Measurements from ENCODE around the gene MOK. TPM values are rescaled to one million over a fixed set of nuclear protein-coding genes. Genes with fewer than 3 reads are reported as not detected.

Gene MOK
- total RNA-seq, 1 donor from 2014 or later: 14.2 TPM

GRCh38 chr14:102203382-102203781, 101.6 kb downstream of the MOK start:
- Histone ChIP-seq H3K36me3 (peaks cover 0 to 21% of the 10 kb centered on the region in 2 donors), H3K27me3 (no peaks in the 10 kb centered on the region), H3K4me3 (no peak overlapping the region), H3K9me3 (no peaks in the 10 kb centered on the region), H3K27ac (no peak overlapping the region), H3K4me1 (no peaks in the 10 kb centered on the region)
- DNase-seq (ENCODE audit: extremely low spot score in 2 of 2): no peak
- intact Hi-C loops (cut with DNase I): no loop called here
- TF ChIP-seq POLR2AphosphoS5 (IDR thresholded peaks at IDR 0.05; ENCODE audit: insufficient read depth in 1 of 2, low read depth in 1 of 2) (no peak), POLR2A (IDR thresholded peaks at IDR 0.05) (no peak), CTCF (IDR thresholded peaks at IDR 0.05) (no peak)

- peaks cover 0 to 24% of the 10 kb centered on the region in 2 donors for H3K36me3 ChIP-seq
- intact Hi-C loops (cut with DNase I): no loop called here
Observed at GRCh38 chr14:102202944-102203343, 102.0 kb downstream of the MOK start.

GRCh38 chr14:102201776-102202175, 103.2 kb downstream of the MOK start:
- DNase-seq (ENCODE audit: extremely low spot score in 2 of 2): no peak
- no peaks in the 10 kb centered on the region for H3K9me3 ChIP-seq
- no peaks in the 10 kb centered on the region for H3K27me3 ChIP-seq
- no peak overlapping the region for H3K4me3 ChIP-seq
- no peak overlapping the region for H3K27ac ChIP-seq
- peaks cover 0 to 28% of the 10 kb centered on the region in 2 donors for H3K36me3 ChIP-seq
- intact Hi-C loops (cut with DNase I): no loop called here
- TF ChIP-seq CTCF (IDR thresholded peaks at IDR 0.05): no peak
- TF ChIP-seq POLR2AphosphoS5 (IDR thresholded peaks at IDR 0.05; ENCODE audit: insufficient read depth in 1 of 2, low read depth in 1 of 2): no peak
- no peak for TF ChIP-seq POLR2A (IDR thresholded peaks at IDR 0.05)
- peaks cover 11% of the 10 kb centered on the region for H3K4me1 ChIP-seq

More at GRCh38 chr14:102202944-102203343, 102.0 kb downstream of the MOK start:
- no peak overlapping the region for H3K4me3 ChIP-seq
- H3K27ac ChIP-seq: no peak overlapping the region
- H3K4me1 ChIP-seq: no peaks in the 10 kb centered on the region
- DNase-seq (ENCODE audit: extremely low spot score in 2 of 2): no peak
- H3K27me3 ChIP-seq: no peaks in the 10 kb centered on the region
- H3K9me3 ChIP-seq: no peaks in the 10 kb centered on the region
- TF ChIP-seq POLR2A (IDR thresholded peaks at IDR 0.05) (no peak), CTCF (IDR thresholded peaks at IDR 0.05) (no peak), POLR2AphosphoS5 (IDR thresholded peaks at IDR 0.05; ENCODE audit: insufficient read depth in 1 of 2, low read depth in 1 of 2) (no peak)

GRCh38 chr14:102201353-102201738, 103.6 kb downstream of the MOK start:
- Histone ChIP-seq H3K4me3 (no peak overlapping the region), H3K27me3 (no peaks in the 10 kb centered on the region), H3K9me3 (no peaks in the 10 kb centered on the region), H3K36me3 (peaks cover 0 to 28% of the 10 kb centered on the region in 2 donors), H3K4me1 (peaks cover 16% of the 10 kb centered on the region), H3K27ac (no peak overlapping the region)
- no peak for DNase-seq (ENCODE audit: extremely low spot score in 2 of 2)
- intact Hi-C loops (cut with DNase I): no loop called here
- TF ChIP-seq POLR2AphosphoS5 (IDR thresholded peaks at IDR 0.05; ENCODE audit: insufficient read depth in 1 of 2, low read depth in 1 of 2) (no peak), CTCF (IDR thresholded peaks at IDR 0.05) (no peak), POLR2A (IDR thresholded peaks at IDR 0.05) (no peak)

GRCh38 chr14:102200690-102201352, 104.1 kb downstream of the MOK start:
- Histone ChIP-seq H3K9me3 (no peaks in the 10 kb centered on the region), H3K27ac (no peak overlapping the region), H3K36me3 (peaks cover 0 to 31% of the 10 kb centered on the region in 2 donors), H3K4me1 (peaks cover 18% of the 10 kb centered on the region), H3K27me3 (no peaks in the 10 kb centered on the region), H3K4me3 (no peak overlapping the region)
- TF ChIP-seq POLR2AphosphoS5 (IDR thresholded peaks at IDR 0.05; ENCODE audit: insufficient read depth in 1 of 2, low read depth in 1 of 2) (no peak), CTCF (IDR thresholded peaks at IDR 0.05) (no peak), POLR2A (IDR thresholded peaks at IDR 0.05) (no peak)
- no peak for DNase-seq (ENCODE audit: extremely low spot score in 2 of 2)
- intact Hi-C loops (cut with DNase I): no loop called here

Measured in vagina (tissue), 2 donors.